HG03064 (cell line): Measurements from ENCODE around the gene FILIP1L.

Source experiments
- ATAC-seq: cut with Tn5 transposase; IDR thresholded peaks from one replicate; pipeline ENCODE4 v1.9.1; 2021; ENCODE audit warnings: low read depth; ENCODE audit not compliant: unreplicated experiment

FILIP1L gene

GRCh38 chr3:99931059-99931458 is 183.2 kb downstream of the FILIP1L start:
- ATAC-seq: no peak

DNA sequence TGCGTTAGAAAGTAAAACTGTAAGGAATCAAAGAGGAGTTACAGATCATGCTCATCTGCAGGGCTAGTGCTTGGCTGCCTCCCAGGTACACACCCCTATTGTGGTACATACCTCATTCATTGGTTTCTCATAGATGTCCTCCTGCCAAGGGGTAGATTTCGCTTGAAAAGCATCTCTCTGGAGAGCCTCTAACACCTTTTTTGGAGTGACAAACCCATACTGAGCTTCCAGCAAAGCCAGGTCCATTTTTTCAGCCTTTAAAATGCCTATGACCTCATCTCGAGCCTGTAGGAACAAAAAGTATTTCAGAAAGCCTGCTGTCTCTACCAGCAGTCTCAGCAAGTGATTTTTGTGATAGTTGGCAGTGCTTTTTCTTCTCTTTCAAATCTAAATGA is 184.6 kb downstream of the FILIP1L start:
- no peak for ATAC-seq

DNA sequence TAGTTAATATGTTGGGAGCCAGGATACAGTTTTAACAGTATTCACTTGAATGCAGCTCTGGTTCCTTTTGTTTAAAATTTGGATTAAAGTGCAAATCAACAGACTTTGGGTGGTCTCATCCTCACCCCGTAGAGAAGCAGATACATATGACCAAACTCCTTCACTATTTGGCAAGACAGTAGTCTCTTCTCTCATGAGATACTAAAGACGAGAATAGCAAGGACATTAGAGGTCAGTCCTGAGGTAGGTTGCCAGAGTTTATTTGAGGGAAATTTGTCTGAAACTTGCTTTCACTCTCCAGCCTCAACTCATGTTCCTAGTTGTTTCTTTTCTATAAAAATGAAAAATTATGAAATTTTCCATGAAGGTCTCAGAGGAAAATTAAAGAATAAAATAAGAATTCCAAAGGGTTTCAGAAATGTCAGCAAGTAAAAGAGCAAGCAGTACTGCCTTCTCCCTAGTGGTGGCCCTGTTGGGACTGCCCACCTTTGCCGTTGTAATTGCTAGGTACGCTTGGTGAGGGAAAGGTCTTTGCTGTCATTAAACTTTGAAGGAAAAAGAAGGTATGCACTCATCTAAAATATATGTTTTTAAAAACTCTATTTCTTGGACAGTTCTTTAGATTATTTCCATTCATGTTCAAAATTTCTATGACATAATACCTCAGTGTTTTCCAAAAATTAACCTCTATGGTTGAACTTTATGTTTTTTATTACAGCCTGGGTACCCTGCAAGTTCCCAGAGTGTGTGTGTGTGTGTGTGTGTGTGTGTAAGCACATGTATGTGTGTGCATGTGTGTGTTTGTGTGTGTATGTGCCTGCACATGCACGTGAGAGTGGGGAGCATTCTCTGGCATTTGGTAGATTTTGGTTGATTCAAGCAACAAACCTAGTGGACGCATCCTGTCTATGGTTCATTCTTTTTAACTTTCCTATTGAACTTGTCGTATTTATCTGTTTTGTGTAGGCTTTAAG is 185.2 kb downstream of the FILIP1L start:
- ATAC-seq: no peak

GRCh38 chr3:99927671-99928457 is 186.4 kb downstream of the FILIP1L start:
- no peak for ATAC-seq

- ATAC-seq: no peak
Measured at GRCh38 chr3:99925584-99926230, 188.6 kb downstream of the FILIP1L start.

DNA sequence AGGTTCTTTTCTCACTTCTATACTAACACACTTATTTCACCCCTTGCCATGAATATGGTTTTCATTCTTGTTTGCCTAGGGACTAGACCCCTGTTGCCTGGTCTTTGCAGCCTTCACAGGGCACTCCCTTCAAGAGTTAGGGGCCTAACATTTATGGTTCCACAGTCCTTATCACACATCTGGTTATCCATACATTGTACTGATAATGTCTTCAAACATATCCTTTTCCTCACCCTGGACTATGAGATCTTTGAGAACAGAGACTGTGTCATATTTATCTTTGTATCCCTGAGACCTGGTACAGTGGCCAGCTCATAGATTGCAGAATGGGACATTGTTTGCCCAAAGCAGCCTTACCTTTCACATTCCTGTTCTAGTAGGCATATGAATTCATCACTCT is 190.4 kb downstream of the FILIP1L start:
- no peak for ATAC-seq

- ATAC-seq: no peak
Measured at GRCh38 chr3:99921986-99922385, 192.3 kb downstream of the FILIP1L start.

DNA sequence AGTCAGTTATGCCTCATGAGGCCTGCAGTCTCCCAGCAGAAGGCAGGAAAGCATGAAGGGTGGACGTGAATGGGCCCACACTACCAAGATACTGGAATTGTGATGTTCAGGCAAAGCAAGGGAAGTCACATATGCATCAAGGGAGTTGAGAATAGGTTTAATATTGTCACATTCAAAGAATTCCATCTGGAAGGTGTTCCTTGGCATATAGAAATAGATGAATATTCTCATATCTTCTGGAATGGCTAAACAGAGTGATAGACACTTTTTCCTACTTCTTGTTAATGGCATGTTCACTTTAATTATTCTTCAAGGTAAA is 193.0 kb downstream of the FILIP1L start:
- ATAC-seq: no peak

- ATAC-seq: no peak
Measured at GRCh38 chr3:99920481-99921376, 193.6 kb downstream of the FILIP1L start.

- no peak for ATAC-seq
Measured at GRCh38 chr3:99919694-99920093, 194.6 kb downstream of the FILIP1L start.

GRCh38 chr3:99918715-99919114 is 195.6 kb downstream of the FILIP1L start:
- ATAC-seq: no peak

DNA sequence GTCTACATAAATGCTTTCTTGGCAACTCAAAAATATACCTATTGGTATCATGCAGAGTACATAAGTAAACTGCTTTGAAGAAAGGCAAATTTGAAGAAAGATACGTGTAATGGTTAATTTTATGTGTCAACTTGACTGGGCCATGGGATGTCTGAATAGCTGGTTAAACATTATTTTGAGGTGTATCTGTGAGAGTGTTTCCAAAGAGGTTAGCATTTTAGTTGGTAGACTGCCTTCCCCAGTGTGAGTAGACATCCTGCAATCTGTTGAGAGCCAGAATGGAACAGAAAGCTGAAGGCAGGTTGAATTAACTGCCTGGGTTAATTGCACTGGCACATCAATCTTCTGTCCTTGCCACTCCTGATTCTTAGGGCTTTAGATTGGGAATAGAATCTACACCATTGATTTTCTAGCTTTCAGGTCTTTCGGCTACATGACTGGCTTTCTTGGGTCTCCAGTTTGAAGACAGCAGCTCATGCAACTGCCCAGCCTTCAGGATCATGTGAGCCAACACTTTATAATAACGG is 198.3 kb downstream of the FILIP1L start:
- ATAC-seq: no peak

GRCh38 chr3:99911433-99911832 is 202.9 kb downstream of the FILIP1L start:
- ATAC-seq: no peak

GRCh38 chr3:99910752-99911290 is 203.5 kb downstream of the FILIP1L start:
- ATAC-seq: no peak

DNA sequence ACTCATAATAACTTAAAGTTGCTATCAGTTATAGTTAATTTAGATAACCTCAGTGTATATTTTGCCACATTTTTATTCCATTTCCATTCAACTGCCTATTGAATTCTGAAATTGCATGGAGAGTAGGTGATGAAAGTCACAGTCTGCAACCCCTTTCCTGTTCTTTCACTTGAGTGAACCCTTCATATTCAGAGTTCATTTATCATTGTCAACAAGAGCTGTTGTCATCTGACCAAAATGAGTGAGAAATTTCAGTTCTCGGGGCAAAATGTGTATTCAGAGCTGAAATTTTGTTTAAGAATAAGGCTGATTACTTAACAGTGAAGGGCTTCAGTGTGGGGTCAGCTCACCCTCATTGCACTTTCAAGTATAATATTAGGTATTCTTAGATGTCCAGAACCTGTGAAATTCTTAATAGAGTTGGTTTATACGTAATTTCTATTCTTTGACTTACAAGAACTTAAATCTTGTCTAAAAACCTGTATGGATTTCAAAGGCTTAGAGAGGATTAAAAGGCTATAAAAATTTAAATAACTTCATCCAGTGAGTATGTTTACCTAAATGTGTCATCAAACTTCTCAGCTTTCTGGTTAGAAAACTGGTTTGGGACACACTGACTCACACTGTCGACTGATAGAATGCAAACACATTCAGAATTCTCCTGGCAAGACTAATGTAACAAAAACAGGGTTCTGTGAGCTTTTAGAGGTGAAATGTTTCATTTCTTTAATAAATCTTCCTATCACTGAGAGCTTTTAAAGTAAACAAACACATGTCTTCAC is 204.4 kb downstream of the FILIP1L start:
- no peak for ATAC-seq

- no peak for ATAC-seq
Measured at GRCh38 chr3:99907959-99908544, 206.2 kb downstream of the FILIP1L start.

GRCh38 chr3:99903869-99904268 is 210.4 kb downstream of the FILIP1L start:
- no peak for ATAC-seq

DNA sequence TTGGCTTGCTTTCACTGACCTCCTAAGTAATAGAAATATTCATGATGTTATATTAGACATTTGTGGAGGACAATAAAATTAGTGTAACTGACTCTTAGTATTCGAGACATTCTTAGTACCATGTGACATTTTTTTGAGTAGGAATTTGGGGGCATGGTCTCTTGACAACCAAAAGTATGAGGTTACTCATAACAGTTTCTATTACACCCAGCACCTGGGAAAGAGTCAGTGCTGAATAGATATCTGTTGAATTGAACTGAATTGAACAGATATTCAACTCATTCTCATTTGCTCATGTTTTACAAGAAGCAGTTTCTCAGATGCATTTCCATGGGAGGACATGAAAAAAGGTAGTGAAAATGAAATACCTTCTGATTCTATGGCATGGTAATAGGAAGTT is 212.2 kb downstream of the FILIP1L start:
- no peak for ATAC-seq
